Measurements from ENCODE around the gene HPF1. TPM values are rescaled to one million over a fixed set of nuclear protein-coding genes. Genes with fewer than 3 reads are reported as not detected.

HPF1 gene
- total RNA-seq, 3 donors from 2014 or later = 20.0 to 28.1 (median 27.5) TPM

DNA sequence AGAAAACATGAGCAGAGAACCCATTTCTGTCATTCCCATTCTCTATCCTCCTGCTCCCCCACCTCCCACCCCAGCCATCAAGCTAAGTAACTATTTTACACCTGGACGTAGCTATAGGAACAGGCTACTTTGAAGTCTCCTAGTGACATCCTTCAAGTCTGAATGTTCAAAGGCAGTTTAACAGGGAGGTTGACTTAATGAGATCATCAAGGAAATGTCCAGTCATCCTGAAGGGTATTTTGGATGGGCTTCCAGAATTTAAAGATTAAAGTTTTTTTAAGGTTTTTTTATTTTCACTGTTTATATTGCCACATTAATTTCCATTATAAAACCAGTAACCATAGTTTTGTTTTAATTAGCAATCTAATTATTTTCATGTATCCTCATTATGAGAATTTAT, 41.1 kb downstream of the HPF1 start:
- Histone ChIP-seq H3K4me3 (no peak overlapping the region), H3K4me1 (no peaks in the 10 kb centered on the region), H3K9me3 (no peaks in the 10 kb centered on the region), H3K27ac (no peak overlapping the region), H3K36me3 (peaks cover 5% of the 10 kb centered on the region), H3K27me3 (no peaks in the 10 kb centered on the region)
- TF ChIP-seq POLR2A (IDR thresholded peaks at IDR 0.05) = no peak
- TF ChIP-seq, protein P1, sequence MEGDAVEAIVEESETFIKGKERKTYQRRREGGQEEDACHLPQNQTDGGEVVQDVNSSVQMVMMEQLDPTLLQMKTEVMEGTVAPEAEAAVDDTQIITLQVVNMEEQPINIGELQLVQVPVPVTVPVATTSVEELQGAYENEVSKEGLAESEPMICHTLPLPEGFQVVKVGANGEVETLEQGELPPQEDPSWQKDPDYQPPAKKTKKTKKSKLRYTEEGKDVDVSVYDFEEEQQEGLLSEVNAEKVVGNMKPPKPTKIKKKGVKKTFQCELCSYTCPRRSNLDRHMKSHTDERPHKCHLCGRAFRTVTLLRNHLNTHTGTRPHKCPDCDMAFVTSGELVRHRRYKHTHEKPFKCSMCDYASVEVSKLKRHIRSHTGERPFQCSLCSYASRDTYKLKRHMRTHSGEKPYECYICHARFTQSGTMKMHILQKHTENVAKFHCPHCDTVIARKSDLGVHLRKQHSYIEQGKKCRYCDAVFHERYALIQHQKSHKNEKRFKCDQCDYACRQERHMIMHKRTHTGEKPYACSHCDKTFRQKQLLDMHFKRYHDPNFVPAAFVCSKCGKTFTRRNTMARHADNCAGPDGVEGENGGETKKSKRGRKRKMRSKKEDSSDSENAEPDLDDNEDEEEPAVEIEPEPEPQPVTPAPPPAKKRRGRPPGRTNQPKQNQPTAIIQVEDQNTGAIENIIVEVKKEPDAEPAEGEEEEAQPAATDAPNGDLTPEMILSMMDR (IDR thresholded peaks at IDR 0.05) = no peak
- TF ChIP-seq POLR2AphosphoS5 (IDR thresholded peaks at IDR 0.05) = no peak
- no peak for DNase-seq (ENCODE audit: low spot score in 2 of 2)
- intact Hi-C loops (cut with DNase I; ENCODE audit: low total_unique reads) = no loop called here

DNA sequence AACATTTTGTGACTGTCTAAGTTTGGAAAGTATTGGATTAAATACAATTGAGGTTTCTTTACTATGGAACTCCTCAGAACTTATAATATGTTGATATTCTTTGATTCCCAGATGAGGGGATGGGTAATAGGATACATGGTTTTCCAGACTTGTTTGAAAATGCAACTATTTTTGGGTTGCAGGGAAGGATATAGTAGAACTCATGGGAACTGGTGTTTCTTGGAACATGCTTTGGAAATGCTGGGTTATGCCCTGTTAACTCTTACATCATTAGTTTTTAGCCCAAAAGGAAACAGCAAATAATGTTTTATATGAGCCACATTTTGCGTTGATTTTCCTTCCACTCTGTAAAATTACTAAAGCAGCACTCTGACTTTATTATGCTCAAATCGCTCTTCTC, 41.9 kb downstream of the HPF1 start:
- peaks cover 6% of the 10 kb centered on the region for H3K36me3 ChIP-seq
- intact Hi-C loops (cut with DNase I; ENCODE audit: low total_unique reads) = no loop called here
- no peaks in the 10 kb centered on the region for H3K4me1 ChIP-seq
- H3K9me3 ChIP-seq = no peaks in the 10 kb centered on the region
- no peak overlapping the region for H3K4me3 ChIP-seq
- H3K27me3 ChIP-seq = no peaks in the 10 kb centered on the region
- TF ChIP-seq POLR2AphosphoS5 (IDR thresholded peaks at IDR 0.05) (no peak), POLR2A (IDR thresholded peaks at IDR 0.05) (no peak)
- TF ChIP-seq, protein P1 (IDR thresholded peaks at IDR 0.05) = no peak
- no peak for DNase-seq (ENCODE audit: low spot score in 2 of 2)
- no peak overlapping the region for H3K27ac ChIP-seq

DNA sequence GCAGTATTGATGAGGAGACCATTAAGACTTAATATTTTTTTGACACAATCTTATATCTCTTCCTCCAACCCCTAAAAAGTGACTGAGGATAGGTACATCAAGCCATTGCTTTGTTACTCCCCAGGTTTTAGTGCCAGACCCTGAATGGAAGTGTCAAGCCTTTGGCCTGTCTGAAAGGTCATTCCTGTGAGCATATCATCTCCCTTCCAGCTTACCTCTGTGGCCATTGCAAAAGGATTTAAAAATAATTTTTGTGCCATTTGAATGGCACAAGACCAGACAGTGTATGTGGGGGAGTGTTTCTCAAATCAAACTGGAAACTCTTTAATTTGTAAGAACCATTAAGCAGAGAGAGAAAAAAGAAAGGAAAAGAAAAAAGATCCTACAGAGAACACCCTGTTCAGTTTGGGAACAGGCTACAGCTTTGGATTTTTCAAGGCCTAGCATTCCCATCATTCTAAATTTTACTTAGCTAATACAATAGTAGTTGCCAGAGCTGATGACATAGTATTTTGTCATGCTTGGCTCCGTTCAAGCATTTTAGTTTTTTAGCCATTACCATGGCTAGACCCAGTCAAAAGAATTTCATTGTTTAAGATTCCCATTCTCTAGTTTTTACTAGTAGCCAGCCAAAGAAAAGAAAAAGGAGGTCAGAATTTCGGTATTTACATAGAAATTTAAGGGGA, 49.6 kb downstream of the HPF1 start:
- Histone ChIP-seq H3K4me1 (no peaks in the 10 kb centered on the region), H3K9me3 (no peaks in the 10 kb centered on the region), H3K27me3 (no peaks in the 10 kb centered on the region), H3K27ac (no peak overlapping the region), H3K4me3 (no peak overlapping the region), H3K36me3 (peaks cover 9% of the 10 kb centered on the region)
- intact Hi-C loops (cut with DNase I; ENCODE audit: low total_unique reads) = no loop called here
- DNase-seq (ENCODE audit: low spot score in 2 of 2) = no peak
- TF ChIP-seq, protein P1 (IDR thresholded peaks at IDR 0.05) = no peak
- TF ChIP-seq POLR2AphosphoS5 (IDR thresholded peaks at IDR 0.05) = no peak
- TF ChIP-seq POLR2A (IDR thresholded peaks at IDR 0.05) = no peak

DNA sequence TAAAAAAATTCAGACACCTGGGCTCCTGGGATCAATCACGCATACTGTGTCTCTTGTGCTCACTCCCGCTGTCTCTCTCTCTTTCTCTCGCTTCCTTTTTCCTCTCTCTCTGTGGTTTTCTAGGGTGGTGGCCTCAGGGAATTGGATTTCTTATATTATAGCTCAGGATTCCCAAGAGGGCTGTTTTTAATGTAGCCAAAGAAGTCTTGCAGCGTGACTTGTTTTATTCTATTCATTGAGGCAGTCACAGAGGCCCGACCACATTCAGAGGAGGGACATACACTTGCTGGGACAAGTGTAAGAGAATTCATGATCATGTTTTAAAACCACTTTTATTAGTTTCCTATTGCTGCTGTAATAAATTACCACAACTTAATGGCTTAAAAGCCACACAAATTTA, 59.4 kb downstream of the HPF1 start:
- no peaks in the 10 kb centered on the region for H3K36me3 ChIP-seq
- no peaks in the 10 kb centered on the region for H3K4me1 ChIP-seq
- TF ChIP-seq, protein P1 (IDR thresholded peaks at IDR 0.05) = no peak
- TF ChIP-seq POLR2A (IDR thresholded peaks at IDR 0.05) (no peak), POLR2AphosphoS5 (IDR thresholded peaks at IDR 0.05) (no peak)
- H3K27ac ChIP-seq = no peak overlapping the region
- DNase-seq (ENCODE audit: low spot score in 2 of 2) = no peak
- no peak overlapping the region for H3K4me3 ChIP-seq
- H3K9me3 ChIP-seq = no peaks in the 10 kb centered on the region
- intact Hi-C loops (cut with DNase I; ENCODE audit: low total_unique reads) = no loop called here
- H3K27me3 ChIP-seq = no peaks in the 10 kb centered on the region

DNA sequence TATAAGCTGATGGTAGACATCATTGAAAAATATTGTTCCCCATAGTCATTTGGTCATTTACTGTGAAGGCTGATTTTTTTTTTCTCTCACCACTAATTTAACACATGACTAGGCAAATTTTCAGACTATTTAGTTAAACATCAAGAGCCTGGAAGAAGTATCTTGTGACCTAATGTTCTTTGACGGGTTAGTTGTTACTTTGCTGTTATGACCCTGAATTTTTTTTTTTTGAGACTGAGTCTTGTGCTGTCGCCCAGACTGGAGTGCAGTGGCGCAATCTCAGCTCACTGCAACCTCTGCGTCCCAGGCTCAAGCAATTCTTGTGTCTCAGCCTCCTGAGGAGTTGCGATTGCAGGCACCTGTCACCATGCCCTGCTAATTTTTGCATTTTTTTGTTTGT, 67.0 kb downstream of the HPF1 start:
- Histone ChIP-seq H3K4me1 (no peaks in the 10 kb centered on the region), H3K36me3 (no peaks in the 10 kb centered on the region), H3K27me3 (no peaks in the 10 kb centered on the region), H3K9me3 (no peaks in the 10 kb centered on the region), H3K27ac (no peak overlapping the region), H3K4me3 (no peak overlapping the region)
- DNase-seq (ENCODE audit: low spot score in 2 of 2) = no peak
- TF ChIP-seq POLR2A (IDR thresholded peaks at IDR 0.05) = no peak
- TF ChIP-seq, protein P1 (IDR thresholded peaks at IDR 0.05) = no peak
- TF ChIP-seq POLR2AphosphoS5 (IDR thresholded peaks at IDR 0.05) = no peak
- intact Hi-C loops (cut with DNase I; ENCODE audit: low total_unique reads) = no loop called here

All from breast epithelium (tissue), 4 donors.